HepG2 (cell line): Measurements from ENCODE around the gene FAM219A. TPM values are rescaled to one million over a fixed set of nuclear protein-coding genes. Genes with fewer than 3 reads are reported as not detected.

Source experiments
- AKAP8 ChIP-seq: sonication (generic); formaldehyde crosslinking; IDR thresholded peaks from 2 replicates; pipeline ENCODE4 v1.5.1; 2020; ENCODE audit warnings: mild to moderate bottlenecking, missing genetic modification reagents
- GABPB1 ChIP-seq: IDR thresholded peaks from 2 replicates; pipeline ENCODE4 v1.6.1; 2016; ENCODE audit warnings: mild to moderate bottlenecking, missing genetic modification reagents, moderate library complexity, missing compliant biosample characterization
- HOXA3 ChIP-seq: sonication (generic); formaldehyde crosslinking; IDR thresholded peaks from 2 replicates; pipeline ENCODE4 v1.5.0; 2020; ENCODE audit warnings: missing genetic modification reagents
- JUN ChIP-seq: sonication (generic); formaldehyde crosslinking; IDR thresholded peaks from 2 replicates; pipeline ENCODE4 v1.4.0; 2020; ENCODE audit warnings: mild to moderate bottlenecking, missing genetic modification reagents
- KAT2B ChIP-seq: fragments of 150-350 bp; IDR thresholded peaks from 2 replicates; pipeline ENCODE4 v1.6.1; 2014; ENCODE audit warnings: low read depth, low read length, borderline replicate concordance
- KLF15 ChIP-seq: sonication (generic); formaldehyde crosslinking; IDR thresholded peaks from 2 replicates; pipeline ENCODE4 v1.8.1; 2023; ENCODE audit warnings: borderline replicate concordance, mild to moderate bottlenecking, inconsistent platforms, missing genetic modification reagents, mixed read lengths
- MEIS2 ChIP-seq: sonication (generic); formaldehyde crosslinking; IDR thresholded peaks from 2 replicates; pipeline ENCODE4 v1.9.0; 2021; ENCODE audit warnings: mild to moderate bottlenecking, missing genetic modification reagents
- SPEN ChIP-seq: sonication (generic); formaldehyde crosslinking; IDR thresholded peaks from 2 replicates; pipeline ENCODE4 v1.5.1; 2020; ENCODE audit warnings: low read depth, mild to moderate bottlenecking, missing genetic modification reagents
- TAF15 ChIP-seq: fragments of 200-400 bp; formaldehyde crosslinking; IDR thresholded peaks from one replicate; pipeline ENCODE4 v1.6.1; 2018; ENCODE audit warnings: mild to moderate bottlenecking, low read depth, low read length; ENCODE audit not compliant: poor library complexity, severe bottlenecking
- ZBTB7A ChIP-seq: sonication (generic); formaldehyde crosslinking; IDR thresholded peaks from 2 replicates; pipeline ENCODE4 v1.8.0; 2022; ENCODE audit warnings: mild to moderate bottlenecking, missing genetic modification reagents
- ZSCAN22 ChIP-seq: sonication (generic); formaldehyde crosslinking; IDR thresholded peaks from 2 replicates; pipeline ENCODE4 v1.4.0; 2020; ENCODE audit warnings: mild to moderate bottlenecking, missing genetic modification reagents
- ZSCAN9 ChIP-seq: IDR thresholded peaks from 2 replicates; pipeline ENCODE4 v1.6.1; 2016; ENCODE audit warnings: borderline replicate concordance
- polyA plus RNA-seq, 8 experiments: library from polyadenylated mRNA; depleted of rRNA in 3 of 8; stranded (reverse) in 7 of 8; unstranded in 1 of 8; fragments of >200 nt; fragmentation: Illumina TruSeq in 4 of 8; extraction: Trizol in 4 of 8; gene quantifications; 2 replicates each; pipeline versions ENCODE4 v1.2.1 to v1.2.3, GENCODE V29; 2011 to 2016; ENCODE audit warnings: low read depth in 4 of 8, missing spikeins in 1 of 8, mixed read lengths in 1 of 8; ENCODE audit not compliant: insufficient read depth in 1 of 8
- total RNA-seq, 5 experiments: library from RNA; depleted of rRNA; stranded (reverse); fragments of >200 nt; fragmentation: Illumina TruSeq; extraction: Trizol; gene quantifications; 2 replicates each; pipeline ENCODE4 v1.2.3, GENCODE V29; 2016; ENCODE audit warnings: low read depth in 1 of 5
- TF ChIP-seq, protein P1 (sequence below): IDR thresholded peaks from 2 replicates; pipeline ENCODE4 v1.6.1; 2012; ENCODE audit warnings: low read length, improper control_type of control experiment
- TF ChIP-seq, protein P2 (sequence below): sonication (generic); formaldehyde crosslinking; IDR thresholded peaks from 2 replicates; pipeline ENCODE4 v1.9.0; 2021; ENCODE audit warnings: mild to moderate bottlenecking, missing genetic modification reagents

The FAM219A gene
- total and polyA plus RNA-seq, 2 of the 13 experiments (the other 11 are each of a cell fraction or from before 2014, with no cell fraction given), result 3.9 to 6.4 TPM

DNA sequence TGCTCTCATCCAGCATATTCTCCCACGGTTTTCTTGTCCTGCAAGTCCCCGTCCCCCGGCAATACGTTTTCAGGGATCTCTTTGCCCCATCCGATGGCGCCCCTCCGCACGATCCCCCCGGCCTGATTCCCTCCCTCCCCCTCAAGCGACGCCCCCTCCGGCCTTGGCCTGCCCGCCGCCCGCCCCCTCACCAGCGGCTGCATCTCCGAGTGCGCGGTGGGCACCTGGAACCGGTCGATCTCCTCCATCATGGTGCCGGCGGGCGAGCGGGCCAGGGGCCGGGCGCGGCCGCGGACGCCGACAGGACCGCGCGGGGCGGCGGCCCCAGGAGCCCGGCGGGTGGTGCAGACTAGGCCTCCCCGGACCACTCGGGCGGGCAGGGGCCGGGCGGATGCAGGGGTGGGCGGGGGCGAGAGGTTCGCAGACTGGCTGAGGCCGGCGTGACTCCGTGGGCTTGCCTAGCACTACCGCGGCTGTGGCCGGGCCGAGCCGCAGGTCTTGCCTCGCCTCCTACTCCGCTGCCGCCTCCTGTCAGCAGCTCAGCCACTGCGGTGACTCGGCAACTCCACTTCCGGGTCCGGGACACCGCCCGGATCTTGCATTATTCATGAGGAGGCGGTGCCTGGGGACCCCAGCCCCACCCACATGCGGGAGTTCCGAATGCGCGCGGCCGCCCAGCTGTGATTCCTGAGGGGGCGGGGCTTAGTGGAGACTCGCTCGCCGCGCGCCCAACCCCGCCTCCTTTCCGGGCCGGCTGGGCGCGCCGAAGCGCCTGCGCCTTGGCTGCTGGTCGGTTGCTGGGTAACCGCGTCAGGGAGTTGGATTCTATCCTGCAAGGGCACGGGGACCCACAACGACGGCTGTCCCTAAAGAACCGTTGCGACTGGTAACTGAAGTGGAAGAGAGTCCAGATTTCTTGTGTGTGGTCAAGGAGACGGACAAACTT lies at the start of gene FAM219A, which contains the start of gene DNAI1 (continued):
- TF ChIP-seq ZSCAN22 (CRISPR knock-in tag) (no peak), JUN (CRISPR knock-in tag) (no peak), ZBTB7A (no peak), MEIS2 (CRISPR knock-in tag) (peak; percentile 59; the same call in 1 of the 2 replicates), ZSCAN9 (CRISPR knock-in tag) (peak; percentile 41; the same call in 1 of the 2 replicates), AKAP8 (CRISPR knock-in tag) (no peak), KAT2B (no peak), HOXA3 (CRISPR knock-in tag) (0 out of 2 replicates have a peak, but pooled peaks have one; percentile 12), SPEN (0 out of 2 replicates have a peak, but pooled peaks have one; percentile 34), TAF15 (no peak), KLF15 (CRISPR knock-in tag) (no peak), GABPB1 (CRISPR knock-in tag) (peak; percentile 85)
- TF ChIP-seq, protein P1, sequence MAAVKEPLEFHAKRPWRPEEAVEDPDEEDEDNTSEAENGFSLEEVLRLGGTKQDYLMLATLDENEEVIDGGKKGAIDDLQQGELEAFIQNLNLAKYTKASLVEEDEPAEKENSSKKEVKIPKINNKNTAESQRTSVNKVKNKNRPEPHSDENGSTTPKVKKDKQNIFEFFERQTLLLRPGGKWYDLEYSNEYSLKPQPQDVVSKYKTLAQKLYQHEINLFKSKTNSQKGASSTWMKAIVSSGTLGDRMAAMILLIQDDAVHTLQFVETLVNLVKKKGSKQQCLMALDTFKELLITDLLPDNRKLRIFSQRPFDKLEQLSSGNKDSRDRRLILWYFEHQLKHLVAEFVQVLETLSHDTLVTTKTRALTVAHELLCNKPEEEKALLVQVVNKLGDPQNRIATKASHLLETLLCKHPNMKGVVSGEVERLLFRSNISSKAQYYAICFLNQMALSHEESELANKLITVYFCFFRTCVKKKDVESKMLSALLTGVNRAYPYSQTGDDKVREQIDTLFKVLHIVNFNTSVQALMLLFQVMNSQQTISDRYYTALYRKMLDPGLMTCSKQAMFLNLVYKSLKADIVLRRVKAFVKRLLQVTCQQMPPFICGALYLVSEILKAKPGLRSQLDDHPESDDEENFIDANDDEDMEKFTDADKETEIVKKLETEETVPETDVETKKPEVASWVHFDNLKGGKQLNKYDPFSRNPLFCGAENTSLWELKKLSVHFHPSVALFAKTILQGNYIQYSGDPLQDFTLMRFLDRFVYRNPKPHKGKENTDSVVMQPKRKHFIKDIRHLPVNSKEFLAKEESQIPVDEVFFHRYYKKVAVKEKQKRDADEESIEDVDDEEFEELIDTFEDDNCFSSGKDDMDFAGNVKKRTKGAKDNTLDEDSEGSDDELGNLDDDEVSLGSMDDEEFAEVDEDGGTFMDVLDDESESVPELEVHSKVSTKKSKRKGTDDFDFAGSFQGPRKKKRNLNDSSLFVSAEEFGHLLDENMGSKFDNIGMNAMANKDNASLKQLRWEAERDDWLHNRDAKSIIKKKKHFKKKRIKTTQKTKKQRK, result no peak
- TF ChIP-seq, protein P2, sequence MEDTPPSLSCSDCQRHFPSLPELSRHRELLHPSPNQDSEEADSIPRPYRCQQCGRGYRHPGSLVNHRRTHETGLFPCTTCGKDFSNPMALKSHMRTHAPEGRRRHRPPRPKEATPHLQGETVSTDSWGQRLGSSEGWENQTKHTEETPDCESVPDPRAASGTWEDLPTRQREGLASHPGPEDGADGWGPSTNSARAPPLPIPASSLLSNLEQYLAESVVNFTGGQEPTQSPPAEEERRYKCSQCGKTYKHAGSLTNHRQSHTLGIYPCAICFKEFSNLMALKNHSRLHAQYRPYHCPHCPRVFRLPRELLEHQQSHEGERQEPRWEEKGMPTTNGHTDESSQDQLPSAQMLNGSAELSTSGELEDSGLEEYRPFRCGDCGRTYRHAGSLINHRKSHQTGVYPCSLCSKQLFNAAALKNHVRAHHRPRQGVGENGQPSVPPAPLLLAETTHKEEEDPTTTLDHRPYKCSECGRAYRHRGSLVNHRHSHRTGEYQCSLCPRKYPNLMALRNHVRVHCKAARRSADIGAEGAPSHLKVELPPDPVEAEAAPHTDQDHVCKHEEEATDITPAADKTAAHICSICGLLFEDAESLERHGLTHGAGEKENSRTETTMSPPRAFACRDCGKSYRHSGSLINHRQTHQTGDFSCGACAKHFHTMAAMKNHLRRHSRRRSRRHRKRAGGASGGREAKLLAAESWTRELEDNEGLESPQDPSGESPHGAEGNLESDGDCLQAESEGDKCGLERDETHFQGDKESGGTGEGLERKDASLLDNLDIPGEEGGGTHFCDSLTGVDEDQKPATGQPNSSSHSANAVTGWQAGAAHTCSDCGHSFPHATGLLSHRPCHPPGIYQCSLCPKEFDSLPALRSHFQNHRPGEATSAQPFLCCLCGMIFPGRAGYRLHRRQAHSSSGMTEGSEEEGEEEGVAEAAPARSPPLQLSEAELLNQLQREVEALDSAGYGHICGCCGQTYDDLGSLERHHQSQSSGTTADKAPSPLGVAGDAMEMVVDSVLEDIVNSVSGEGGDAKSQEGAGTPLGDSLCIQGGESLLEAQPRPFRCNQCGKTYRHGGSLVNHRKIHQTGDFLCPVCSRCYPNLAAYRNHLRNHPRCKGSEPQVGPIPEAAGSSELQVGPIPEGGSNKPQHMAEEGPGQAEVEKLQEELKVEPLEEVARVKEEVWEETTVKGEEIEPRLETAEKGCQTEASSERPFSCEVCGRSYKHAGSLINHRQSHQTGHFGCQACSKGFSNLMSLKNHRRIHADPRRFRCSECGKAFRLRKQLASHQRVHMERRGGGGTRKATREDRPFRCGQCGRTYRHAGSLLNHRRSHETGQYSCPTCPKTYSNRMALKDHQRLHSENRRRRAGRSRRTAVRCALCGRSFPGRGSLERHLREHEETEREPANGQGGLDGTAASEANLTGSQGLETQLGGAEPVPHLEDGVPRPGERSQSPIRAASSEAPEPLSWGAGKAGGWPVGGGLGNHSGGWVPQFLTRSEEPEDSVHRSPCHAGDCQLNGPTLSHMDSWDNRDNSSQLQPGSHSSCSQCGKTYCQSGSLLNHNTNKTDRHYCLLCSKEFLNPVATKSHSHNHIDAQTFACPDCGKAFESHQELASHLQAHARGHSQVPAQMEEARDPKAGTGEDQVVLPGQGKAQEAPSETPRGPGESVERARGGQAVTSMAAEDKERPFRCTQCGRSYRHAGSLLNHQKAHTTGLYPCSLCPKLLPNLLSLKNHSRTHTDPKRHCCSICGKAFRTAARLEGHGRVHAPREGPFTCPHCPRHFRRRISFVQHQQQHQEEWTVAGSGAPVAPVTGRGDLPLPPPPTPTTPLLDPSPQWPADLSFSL (CRISPR knock-in tag), result no peak
